Stimulated activated CD4-positive, alpha-beta T cell treated with anti-CD3 and anti-CD28 coated beads, Interleukin-2, amount 100 ng/mL, for 24 hours (primary cell): Measurements from ENCODE around the gene SYNM.

ENCODE experiments used
- DNase-seq, 2 donors: peaks; one replicate each; pipeline ENCODE4 v3.0.0-alpha.2; 2020

The SYNM gene

GRCh38 chr15:99143242-99143641, 38.4 kb downstream of the SYNM start:
- DNase-seq, result no peak

DNA sequence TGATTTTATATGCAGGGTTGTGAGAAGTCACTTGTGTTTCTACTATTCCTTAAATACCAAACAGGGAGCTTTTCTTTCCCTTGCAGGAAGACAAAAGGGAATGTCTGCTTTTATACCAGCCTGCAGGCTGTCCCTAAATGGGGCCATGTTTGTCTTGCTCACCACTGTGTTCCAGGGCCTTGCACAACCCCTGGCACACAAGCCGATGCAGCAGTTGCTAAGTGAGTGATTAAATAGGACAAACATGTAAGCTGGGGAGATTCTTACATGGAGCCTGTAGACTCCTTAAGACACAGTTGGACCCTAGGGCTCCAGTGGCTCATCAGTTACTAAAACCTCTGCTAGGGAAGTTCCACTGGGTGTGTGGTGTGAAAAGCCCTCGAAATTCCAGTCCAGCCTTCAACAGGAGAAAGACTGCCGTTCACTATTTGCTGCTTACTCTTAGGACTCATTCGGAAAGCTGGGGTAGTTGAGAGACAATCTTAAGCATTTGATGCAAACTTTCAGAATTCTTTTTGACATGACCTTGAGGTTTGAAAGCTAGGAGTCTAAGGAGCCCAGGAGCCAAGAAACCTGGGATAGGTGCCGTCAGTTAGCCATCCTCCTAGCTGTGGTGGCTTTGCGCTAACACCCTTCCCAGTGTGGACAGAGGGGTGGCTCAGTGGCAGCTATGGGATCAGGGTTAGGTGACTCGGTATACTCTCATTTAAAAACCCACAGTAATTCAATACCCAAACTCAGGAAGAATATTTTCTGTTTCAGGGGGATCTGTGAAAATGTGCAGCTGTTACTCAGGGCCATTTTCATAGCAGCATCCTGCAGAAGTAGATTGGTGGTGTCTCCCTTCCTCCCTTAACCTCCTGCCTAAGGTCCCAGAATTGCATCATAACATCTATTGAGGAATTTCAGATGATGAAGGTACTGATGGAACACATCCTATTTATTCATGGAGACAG, 39.1 kb downstream of the SYNM start:
- DNase-seq, result no peak

DNA sequence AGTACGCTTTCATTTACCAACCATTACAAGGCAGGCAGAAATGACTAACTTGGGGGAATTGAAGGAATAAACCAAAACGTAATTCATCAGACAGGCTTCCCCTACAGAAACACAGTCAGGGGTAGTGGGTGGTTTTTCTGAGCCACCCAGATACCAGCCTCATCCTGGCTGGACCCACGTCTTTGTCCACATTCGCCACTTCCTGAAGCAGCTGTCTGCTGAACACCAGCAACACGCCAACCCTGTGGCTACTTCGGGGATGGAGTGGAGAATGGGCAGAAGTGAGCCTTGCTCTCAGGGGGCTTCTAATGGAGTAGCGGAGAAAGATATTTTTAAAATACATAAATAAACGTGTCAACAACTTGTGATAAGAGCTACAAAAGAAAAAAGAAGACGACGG, 40.1 kb downstream of the SYNM start:
- no peak for DNase-seq

DNA sequence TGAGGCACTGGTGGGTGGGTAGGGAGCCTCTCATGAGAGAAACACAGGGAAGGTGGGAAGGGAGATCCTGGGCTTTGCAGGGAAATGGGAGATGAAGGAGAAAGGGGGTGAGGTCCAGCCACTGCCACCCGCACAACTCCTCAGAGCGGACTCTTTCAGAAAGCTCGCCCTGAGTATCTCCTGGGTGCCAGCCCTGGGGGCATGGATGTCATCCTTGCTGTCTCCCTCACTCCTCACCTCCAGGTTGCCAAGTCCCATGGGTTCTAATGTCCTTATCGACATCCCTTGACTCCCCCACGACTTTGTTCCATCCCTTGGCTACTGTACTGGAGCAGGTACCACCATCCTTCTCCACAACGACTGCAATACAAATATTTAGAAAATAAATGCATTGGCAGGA, 40.9 kb downstream of the SYNM start:
- DNase-seq, result no peak

DNA sequence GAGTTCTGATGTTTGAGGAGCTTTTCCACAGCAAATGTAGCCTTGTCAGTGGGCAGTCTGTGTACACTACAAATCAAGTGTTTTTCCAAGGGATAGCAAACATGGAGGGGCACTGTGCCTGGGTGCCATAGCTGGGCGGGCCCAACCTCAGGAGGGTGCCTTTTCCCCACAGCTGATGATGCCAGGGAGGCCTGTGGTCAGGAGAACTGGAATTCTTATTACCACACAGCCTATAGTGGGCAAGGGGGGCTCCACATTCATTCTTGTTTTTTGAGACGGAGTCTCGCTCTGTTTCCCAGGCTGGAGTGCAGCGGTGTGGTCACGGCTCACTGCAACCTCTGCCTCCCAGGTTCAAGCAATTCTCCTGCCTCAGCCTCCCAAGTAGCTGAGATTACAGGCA, 41.8 kb downstream of the SYNM start:
- no peak for DNase-seq

- DNase-seq, result no peak
Measured at GRCh38 chr15:99148851-99149276, 44.0 kb downstream of the SYNM start.

DNA sequence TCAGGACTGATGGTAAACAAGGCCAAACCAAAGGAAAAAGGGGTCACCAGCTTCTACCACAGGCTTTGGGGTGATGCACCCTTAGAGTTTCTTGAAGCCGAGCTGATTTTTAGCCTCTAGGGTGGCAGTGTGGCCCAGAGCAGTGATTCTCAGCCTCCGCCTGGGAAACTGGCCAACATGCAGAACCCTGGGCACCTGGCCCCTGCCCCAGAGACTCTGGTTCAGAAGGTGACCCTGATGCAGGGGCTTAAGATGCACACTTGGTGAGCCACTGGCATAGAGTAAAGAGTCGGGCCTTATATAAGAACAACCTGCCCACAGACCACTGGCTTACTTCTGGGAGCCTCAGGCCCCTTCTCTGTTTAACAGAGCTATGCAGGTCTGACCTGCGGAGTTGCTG, 44.5 kb downstream of the SYNM start:
- DNase-seq, result no peak

DNA sequence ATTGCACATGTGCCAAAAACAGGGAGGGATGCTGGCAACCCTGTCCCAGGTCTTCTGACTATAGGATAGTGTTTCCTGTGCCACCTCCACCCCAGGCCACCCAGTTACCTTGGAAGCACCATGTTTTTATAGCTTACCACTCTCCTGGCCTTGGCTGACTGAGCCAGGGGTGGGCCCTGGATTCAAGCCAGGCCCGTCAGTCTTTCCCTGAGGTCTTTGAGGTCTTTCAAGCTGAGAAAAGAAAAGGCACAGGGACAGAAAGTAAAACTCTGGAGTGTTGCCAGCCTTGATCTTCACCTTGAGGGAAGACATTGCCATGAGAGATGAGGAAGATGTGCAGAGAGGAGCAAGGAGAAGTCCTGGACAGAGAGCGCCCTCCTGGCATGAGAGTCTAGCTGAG, 46.3 kb downstream of the SYNM start:
- no peak for DNase-seq

GRCh38 chr15:99153026-99153535, 48.2 kb downstream of the SYNM start:
- no peak for DNase-seq

- no peak for DNase-seq
Measured at GRCh38 chr15:99154271-99154670, 49.4 kb downstream of the SYNM start.

DNA sequence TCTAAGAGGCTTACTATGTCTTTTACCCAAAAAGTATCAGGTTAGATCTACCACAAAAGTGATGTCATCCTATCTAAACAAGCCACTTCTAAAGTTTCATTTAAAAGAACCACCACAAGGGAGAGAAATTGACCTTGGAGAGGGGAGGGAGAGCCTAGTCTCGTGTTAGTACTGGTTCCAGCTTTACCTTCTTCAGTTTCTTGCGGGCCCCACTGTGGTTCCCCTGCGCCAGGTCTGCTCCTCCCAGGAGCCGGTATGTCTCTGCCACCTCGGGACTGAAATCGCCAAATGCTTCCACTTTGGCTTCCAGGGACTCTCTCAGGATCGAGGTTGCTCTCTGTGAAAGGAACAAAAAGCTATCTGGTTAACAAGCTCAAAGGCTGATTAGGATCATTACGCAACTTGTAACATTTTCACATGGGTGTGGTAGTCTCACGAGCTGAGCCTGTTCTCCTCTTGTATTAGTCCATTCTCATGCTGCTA, 51.1 kb downstream of the SYNM start:
- DNase-seq, result no peak

DNA sequence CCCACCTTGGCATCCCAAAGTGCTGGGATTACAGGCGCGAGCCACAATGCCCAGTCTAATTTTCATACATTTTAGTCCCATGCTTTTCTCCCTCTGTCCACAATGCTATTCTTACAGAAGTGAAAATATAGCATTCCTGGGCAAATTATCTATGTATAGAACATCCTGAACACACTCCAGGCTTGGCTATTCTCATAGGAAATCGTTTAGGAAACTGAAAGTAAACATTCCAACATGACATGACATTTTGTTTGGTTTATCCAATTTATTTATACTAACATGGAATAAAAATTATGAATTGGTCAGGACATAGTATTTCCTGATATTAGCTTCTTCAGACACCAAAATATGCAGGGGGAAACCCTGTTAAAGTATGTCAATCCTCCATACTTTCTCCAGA, 52.6 kb downstream of the SYNM start:
- no peak for DNase-seq

- DNase-seq, result no peak
Measured at GRCh38 chr15:99158626-99159412, 53.9 kb downstream of the SYNM start.

- no peak for DNase-seq
Measured at GRCh38 chr15:99163271-99164062, 58.6 kb downstream of the SYNM start.

GRCh38 chr15:99164119-99164518, 59.2 kb downstream of the SYNM start:
- no peak for DNase-seq

DNA sequence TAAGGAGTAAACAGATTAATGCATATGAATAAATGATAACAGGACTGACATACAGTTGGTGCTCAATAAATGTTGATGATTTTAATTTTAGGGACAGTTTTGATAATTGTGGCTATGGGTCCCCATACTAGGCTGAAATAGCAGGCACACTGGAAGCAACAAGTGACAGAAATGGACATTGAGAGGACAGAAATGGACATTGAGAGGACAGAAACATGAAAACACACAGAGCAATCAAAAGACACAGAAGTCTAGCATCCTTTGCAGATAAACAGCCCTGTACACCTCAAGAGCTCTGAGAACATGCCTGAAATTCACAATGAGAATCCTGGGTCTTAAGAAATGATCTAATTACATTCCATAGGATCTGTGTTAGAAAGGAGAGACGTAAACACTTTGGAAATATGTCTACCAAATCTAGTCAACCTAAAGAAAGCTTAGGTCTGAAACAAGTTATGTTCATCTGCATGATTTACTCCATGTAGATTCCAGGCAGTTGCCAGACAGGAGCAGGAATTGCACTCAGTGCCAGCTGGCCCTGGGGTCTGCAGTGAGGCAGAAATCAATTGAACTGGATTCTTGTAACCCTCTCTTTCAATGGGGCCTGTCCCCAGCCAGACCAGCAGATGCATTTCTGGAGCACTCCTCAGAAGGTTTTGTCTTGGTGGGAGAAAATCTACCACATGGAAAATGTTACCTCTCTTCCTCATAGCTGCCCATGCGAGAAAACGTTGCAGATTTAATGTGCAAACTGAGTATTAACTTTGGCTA, 60.3 kb downstream of the SYNM start:
- no peak for DNase-seq

GRCh38 chr15:99165956-99166689, 61.2 kb downstream of the SYNM start:
- DNase-seq, result no peak

- no peak for DNase-seq
Measured at GRCh38 chr15:99167201-99167600, 62.3 kb downstream of the SYNM start.

GRCh38 chr15:99167640-99168039, 62.8 kb downstream of the SYNM start:
- no peak for DNase-seq

DNA sequence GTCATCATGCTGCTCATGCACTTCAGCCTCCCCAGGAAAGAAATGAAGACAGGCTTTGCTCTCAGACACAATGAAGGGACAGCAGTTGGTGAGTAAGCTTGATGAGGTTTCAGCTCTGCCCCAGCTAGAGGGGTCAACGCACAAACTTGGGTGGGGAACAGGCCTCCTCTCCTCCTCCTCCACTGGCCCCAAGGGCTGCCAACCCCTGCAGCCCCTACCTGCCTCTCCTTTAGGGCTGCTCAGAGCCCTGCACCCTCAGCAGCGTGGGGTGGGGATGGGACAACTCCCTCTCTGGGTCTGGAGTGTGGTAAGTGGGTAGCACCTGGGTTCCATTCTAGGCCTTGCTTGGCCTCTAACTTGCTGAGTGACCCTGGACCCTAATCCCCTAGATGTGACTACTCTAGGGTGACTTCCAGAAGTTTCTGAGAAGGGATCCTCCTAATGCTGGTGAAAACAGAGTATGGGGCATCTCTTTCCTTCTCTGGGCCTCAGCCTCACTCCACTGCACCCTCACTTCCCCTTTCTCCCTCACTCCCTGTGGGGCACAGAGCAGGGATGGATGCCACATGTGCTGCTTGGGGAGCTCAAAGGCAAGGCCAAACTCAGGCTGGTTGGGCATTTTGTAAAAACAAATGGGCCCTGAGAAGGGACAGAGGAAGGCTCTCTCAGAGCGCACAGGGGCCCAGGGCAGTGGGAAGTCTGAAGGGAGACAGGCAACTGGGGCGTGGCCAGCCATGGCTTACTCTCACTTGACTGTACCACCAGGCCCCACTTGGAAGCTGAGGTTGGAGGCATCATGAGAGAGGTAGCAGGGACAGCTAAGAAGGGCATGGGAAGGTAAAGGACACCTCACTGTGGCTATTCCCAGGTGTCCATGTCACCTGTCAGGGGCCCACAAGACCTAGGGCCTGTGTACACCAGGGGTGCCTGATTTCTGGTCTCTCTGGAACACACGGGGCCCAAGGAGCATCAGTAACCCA, 64.0 kb downstream of the SYNM start:
- DNase-seq, result no peak
